ENCODE measurements around the gene SACM1L. TPM values are rescaled to one million over a fixed set of nuclear protein-coding genes. Genes with fewer than 3 reads are reported as not detected.
A peak's percentile ranks its signal among the peaks of the same experiment; 100 is the strongest.

Gene SACM1L
- total and polyA plus RNA-seq, 2 of the 8 experiments (the other 6 are each of a cell fraction or from before 2014, with no cell fraction given), result 20.1 to 61.0 TPM

DNA sequence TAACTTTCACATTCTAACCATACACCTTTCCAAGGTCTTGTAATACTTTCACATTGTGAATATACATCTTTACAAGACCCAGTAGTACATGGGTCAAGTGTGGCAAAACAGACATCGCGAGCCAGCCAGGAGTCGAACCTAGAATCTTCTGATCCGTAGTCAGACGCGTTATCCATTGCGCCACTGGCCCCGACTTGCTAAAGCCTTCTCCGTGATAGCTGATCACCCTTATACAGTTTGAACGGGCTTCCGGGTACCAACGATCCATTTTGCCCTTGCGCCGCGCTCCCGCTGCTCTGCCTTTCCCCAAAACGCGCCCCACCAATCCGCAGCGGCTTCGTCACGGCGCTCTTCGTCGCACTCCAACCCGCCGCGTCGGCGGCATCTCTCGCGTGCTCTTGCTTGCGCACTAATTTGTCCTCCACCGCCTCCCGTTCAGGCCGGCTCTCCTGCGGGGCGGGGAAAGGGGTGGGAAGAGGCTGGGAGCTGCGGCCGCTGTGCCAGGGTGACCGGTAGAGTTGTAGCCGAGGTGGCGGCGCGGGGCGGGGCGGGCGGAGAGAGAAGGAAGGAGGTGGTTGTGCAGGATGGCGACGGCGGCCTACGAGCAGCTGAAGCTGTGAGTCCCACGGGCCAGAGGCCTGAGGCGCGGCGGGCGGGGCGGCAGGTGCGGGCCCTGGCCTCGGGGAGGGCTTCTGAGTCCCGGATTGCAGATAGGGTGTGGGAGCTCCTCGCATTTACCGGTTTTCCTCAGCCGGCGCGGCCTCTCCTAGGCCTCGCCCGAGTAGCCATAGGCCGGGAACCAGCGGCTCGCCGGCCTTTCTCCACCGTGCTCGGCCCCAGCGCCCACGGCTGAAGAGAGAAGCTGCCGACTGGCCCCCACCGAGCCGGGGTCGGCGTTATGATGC lies at the start of gene SACM1L (continued):
- TF ChIP-seq SP4 (IDR thresholded peaks at IDR 0.05; ENCODE audit: low read length) (peak; percentile 71; the same call in 1 of the 2 replicates), CBX8 (IDR thresholded peaks at IDR 0.05; ENCODE audit: borderline replicate concordance, low read depth, low read length) (no peak), JUND (IDR thresholded peaks at IDR 0.05; ENCODE audit: low read length) (no peak), USF2 (IDR thresholded peaks at IDR 0.05; ENCODE audit: low read length) (no peak), EP300 (IDR thresholded peaks at IDR 0.05; ENCODE audit: borderline replicate concordance in 1 of 2, low read depth in 2 of 2, low read length in 2 of 2) (peak in 1 of 2 experiments; percentile 67; a peak in 1 of 3 replicates), TAF1 (IDR thresholded peaks at IDR 0.05; ENCODE audit: low read depth, low read length) (peak; percentile 80; the same call in 1 of the 2 replicates), TBP (IDR thresholded peaks at IDR 0.05; ENCODE audit: low read depth, low read length) (peak; percentile 99), TCF12 (IDR thresholded peaks at IDR 0.05; ENCODE audit: low read depth, low read length) (no peak), SRF (IDR thresholded peaks at IDR 0.05; ENCODE audit: low read depth, low read length) (no peak)
- TF ChIP-seq, protein P1, sequence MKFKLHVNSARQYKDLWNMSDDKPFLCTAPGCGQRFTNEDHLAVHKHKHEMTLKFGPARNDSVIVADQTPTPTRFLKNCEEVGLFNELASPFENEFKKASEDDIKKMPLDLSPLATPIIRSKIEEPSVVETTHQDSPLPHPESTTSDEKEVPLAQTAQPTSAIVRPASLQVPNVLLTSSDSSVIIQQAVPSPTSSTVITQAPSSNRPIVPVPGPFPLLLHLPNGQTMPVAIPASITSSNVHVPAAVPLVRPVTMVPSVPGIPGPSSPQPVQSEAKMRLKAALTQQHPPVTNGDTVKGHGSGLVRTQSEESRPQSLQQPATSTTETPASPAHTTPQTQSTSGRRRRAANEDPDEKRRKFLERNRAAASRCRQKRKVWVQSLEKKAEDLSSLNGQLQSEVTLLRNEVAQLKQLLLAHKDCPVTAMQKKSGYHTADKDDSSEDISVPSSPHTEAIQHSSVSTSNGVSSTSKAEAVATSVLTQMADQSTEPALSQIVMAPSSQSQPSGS (IDR thresholded peaks at IDR 0.05; ENCODE audit: low read length), result peak; percentile 70
- TF ChIP-seq, protein P2, sequence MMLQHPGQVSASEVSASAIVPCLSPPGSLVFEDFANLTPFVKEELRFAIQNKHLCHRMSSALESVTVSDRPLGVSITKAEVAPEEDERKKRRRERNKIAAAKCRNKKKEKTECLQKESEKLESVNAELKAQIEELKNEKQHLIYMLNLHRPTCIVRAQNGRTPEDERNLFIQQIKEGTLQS (IDR thresholded peaks at IDR 0.05; ENCODE audit: insufficient read depth, low read depth, low read length), result no peak

Data from H1 (cell line).